ENCODE measurements around the gene EVC. TPM values are rescaled to one million over a fixed set of nuclear protein-coding genes. Genes with fewer than 3 reads are reported as not detected.
A peak's percentile ranks its signal among the peaks of the same experiment; 100 is the strongest.

The EVC gene
- total and polyA plus RNA-seq, 2 of the 8 experiments (the other 6 are each of a cell fraction or from before 2014, with no cell fraction given): 2.6 to 9.8 TPM

- Histone ChIP-seq H2BK120ac (replicated peaks; ENCODE audit: low read depth, low read length) (no peak overlapping the region), H3K4ac (replicated peaks; ENCODE audit: insufficient read length, low read depth, low read length) (peak overlapping the region; percentile 49), H3K9me3 (ENCODE audit: insufficient read depth in 2 of 2, low read depth in 1 of 2, low read length in 1 of 2) (peaks cover 3 to 6% of the 10 kb centered on the region in 2 experiments; a peak in 2 of 4 replicates), H3K18ac (ENCODE audit: extremely low read depth, low read length) (peak overlapping the region; percentile 32; the same call in 1 of the 2 replicates), H3K4me3 (ENCODE audit: extremely low read depth in 1 of 4, insufficient read depth in 2 of 4, low read depth in 3 of 4, low read length in 4 of 4) (peak overlapping the region; percentile 40 to 68 (median 52)), H3K14ac (ENCODE audit: insufficient read length) (no peak overlapping the region), H3K27me3 (replicated peaks in 1 of 4; ENCODE audit: control insufficient read depth in 3 of 4, extremely low read depth in 1 of 4, insufficient read depth in 3 of 4, low read length in 3 of 4) (peaks cover 0 to 19% (median 14%) of the 10 kb centered on the region in 4 experiments; a peak in 4 of 7 replicates), H3K79me1 (ENCODE audit: low read depth, low read length) (no peaks in the 10 kb centered on the region), H3K56ac (replicated peaks; ENCODE audit: insufficient read length, low read depth, low read length) (no peak overlapping the region), H4K8ac (ENCODE audit: extremely low read depth, insufficient read depth, low read length) (peak overlapping the region; percentile 42; the same call in 1 of the 2 replicates), H3K23me2 (ENCODE audit: low read depth, low read length) (peaks cover 22% of the 10 kb centered on the region; the same call in 1 of the 2 replicates), H3K79me2 (ENCODE audit: control insufficient read depth in 1 of 2, insufficient read depth in 2 of 2, low read length in 2 of 2) (no peaks in the 10 kb centered on the region), H2BK20ac (ENCODE audit: low read length) (no peak overlapping the region), H4K91ac (replicated peaks; ENCODE audit: insufficient read length, low read length) (no peak overlapping the region), H4K20me1 (replicated peaks in 1 of 2; ENCODE audit: control insufficient read depth in 1 of 2, insufficient read depth in 2 of 2, low read length in 2 of 2) (peaks cover 4 to 5% of the 10 kb centered on the region in 2 experiments), H3K4me1 (replicated peaks in 1 of 4; ENCODE audit: control insufficient read depth in 3 of 4, insufficient read depth in 4 of 4, low read length in 3 of 4) (peaks cover 3 to 19% (median 11%) of the 10 kb centered on the region in 4 experiments), H2BK12ac (ENCODE audit: low read depth, low read length) (no peak overlapping the region), H2BK5ac (ENCODE audit: low read depth, low read length) (no peak overlapping the region), H3K36me3 (ENCODE audit: control insufficient read depth in 2 of 4, insufficient read depth in 4 of 4, low read length in 3 of 4) (peaks cover 0 to 7% (median 0%) of the 10 kb centered on the region in 4 experiments; a peak in 1 of 8 replicates), H2AK5ac (ENCODE audit: low read depth, low read length) (peak overlapping the region; percentile 26; the same call in 1 of the 2 replicates), H3K23ac (ENCODE audit: insufficient read length) (no peak overlapping the region), H3K4me2 (ENCODE audit: insufficient read depth in 1 of 2, low read depth in 2 of 2, low read length in 2 of 2) (peak overlapping the region; percentile 64 to 88), H2AFZ (ENCODE audit: low read length) (peak overlapping the region; percentile 79; the same call in 1 of the 2 replicates), H3K27ac (ENCODE audit: low read depth, low read length) (no peak overlapping the region), H3K9ac (replicated peaks in 1 of 4; ENCODE audit: extremely low read depth in 1 of 4, low read depth in 3 of 4, low read length in 3 of 4) (peak overlapping the region in 3 of 4 experiments; percentile 1 to 79 (median 19); a peak in 1 of 7 replicates), H2BK15ac (ENCODE audit: low read length) (peak overlapping the region; percentile 61; the same call in 1 of the 2 replicates), H4K5ac (ENCODE audit: insufficient read length, low read depth, low read length) (no peak overlapping the region)
- DNase-seq (ENCODE audit: low read depth in 1 of 2, low spot score in 2 of 2) (peak in 1 of 2 experiments; percentile 65), FAIRE-seq (no peak)
- CTCF ChIA-PET (ENCODE audit: partially characterized antibody): interaction anchor here (0.6 to 1.0 kb wide), 2 partner anchors 23 to 74 kb away, joined by 3 to 4 read pairs; no protein-coding TSS in a partner anchor
- 14% methylated on average over 52 of the region's 52 CpGs; no CpG with 5 or more reads in 1 of the 2 experiments for WGBS, 2 experiments (ENCODE audit: extremely low coverage in 1 of 2, insufficient coverage in 1 of 2, insufficient read length in 1 of 2, insufficient replicate concordance in 2 of 2, low coverage in 1 of 2, low lambda C conversion rate in 2 of 2, missing lambda C conversion rate in 1 of 2)
- POLR2A ChIA-PET (ENCODE audit: partially characterized antibody): no interaction called here
- TF ChIP-seq SUZ12 (IDR thresholded peaks at IDR 0.05; ENCODE audit: low read length) (peak; percentile 46; the same call in 1 of the 2 replicates), RNF2 (IDR thresholded peaks at IDR 0.05; ENCODE audit: borderline replicate concordance, low read depth, low read length, missing control alignments, poor library complexity, severe bottlenecking) (no peak), SIN3A (conservative IDR thresholded peaks at IDR 0.05 in 1 of 2, IDR thresholded peaks at IDR 0.05 in 1 of 2; ENCODE audit: low read depth in 1 of 2, low read length in 2 of 2) (no peak; a peak in 2 of 4 replicates), NRF1 (IDR thresholded peaks at IDR 0.05; ENCODE audit: low read depth, low read length) (no peak), NANOG (IDR thresholded peaks at IDR 0.05; ENCODE audit: insufficient read depth, low read depth, low read length, poor library complexity, severe bottlenecking) (no peak), EZH2 (IDR thresholded peaks at IDR 0.05; ENCODE audit: low read depth, low read length, severe bottlenecking) (peak; percentile 54), CREB1 (IDR thresholded peaks at IDR 0.05) (no peak), MAX (IDR thresholded peaks at IDR 0.05) (peak; percentile 51; the same call in 1 of the 2 replicates), RAD21 (IDR thresholded peaks at IDR 0.05 in 1 of 2, conservative IDR thresholded peaks at IDR 0.05 in 1 of 2; ENCODE audit: low read depth in 2 of 2, low read length in 2 of 2) (no peak)
Observed at GRCh38 chr4:5711479-5712184, 631 bp downstream of the EVC start.

Measured in H1 (cell line).